Fibroblast of villous mesenchyme (primary cell): Measurements from ENCODE around the gene KCNK6. TPM values are rescaled to one million over a fixed set of nuclear protein-coding genes. Genes with fewer than 3 reads are reported as not detected.

ENCODE experiments used
- DNase-seq: peaks from one replicate; pipeline ENCODE4 v3.0.0-alpha.2; 2010; ENCODE audit warnings: low read depth
- H3K4me3 ChIP-seq: 2 replicates; pipeline ENCODE4 v1.5.1; 2011; ENCODE audit warnings: low read depth, mild to moderate bottlenecking, low read length
- total RNA-seq: library from RNA; depleted of rRNA; stranded (reverse); fragments of >200 nt; gene quantifications from 2 replicates; pipeline ENCODE4 v1.2.3, GENCODE V29; 2012
- TF ChIP-seq, protein P1 (sequence below): IDR thresholded peaks from 2 replicates; pipeline ENCODE4 v1.5.1; 2012; ENCODE audit warnings: low read depth, mild to moderate bottlenecking, low read length; ENCODE audit not compliant: insufficient read depth

The KCNK6 gene
- total RNA-seq, 1 donor, result 8.6 TPM

DNA sequence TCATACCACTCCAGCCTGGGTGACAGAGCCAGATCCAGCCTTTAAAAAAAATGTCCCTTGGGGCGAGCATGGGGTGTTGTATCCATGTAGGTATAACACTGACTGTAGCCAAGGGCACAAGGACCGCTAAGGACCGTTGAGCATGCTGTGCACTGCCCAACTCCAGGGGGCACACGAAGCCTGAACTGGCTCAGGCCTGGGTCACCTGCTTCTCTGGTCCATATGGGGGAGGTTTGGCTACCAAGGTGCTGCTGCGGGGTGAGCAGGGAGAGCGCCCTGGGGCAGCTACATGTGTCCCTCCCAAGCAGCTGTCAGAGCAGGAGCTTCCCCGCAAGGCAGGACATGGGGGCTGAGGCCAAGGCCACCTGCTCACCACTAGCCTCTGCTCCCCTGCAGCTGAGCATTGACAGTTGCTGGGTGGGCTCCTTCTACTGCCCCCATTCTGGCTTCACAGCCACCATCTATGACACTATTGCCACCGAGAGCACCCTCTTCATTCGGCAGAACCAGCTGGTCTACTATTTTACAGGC is 32.3 kb downstream of the KCNK6 start:
- TF ChIP-seq, protein P1, sequence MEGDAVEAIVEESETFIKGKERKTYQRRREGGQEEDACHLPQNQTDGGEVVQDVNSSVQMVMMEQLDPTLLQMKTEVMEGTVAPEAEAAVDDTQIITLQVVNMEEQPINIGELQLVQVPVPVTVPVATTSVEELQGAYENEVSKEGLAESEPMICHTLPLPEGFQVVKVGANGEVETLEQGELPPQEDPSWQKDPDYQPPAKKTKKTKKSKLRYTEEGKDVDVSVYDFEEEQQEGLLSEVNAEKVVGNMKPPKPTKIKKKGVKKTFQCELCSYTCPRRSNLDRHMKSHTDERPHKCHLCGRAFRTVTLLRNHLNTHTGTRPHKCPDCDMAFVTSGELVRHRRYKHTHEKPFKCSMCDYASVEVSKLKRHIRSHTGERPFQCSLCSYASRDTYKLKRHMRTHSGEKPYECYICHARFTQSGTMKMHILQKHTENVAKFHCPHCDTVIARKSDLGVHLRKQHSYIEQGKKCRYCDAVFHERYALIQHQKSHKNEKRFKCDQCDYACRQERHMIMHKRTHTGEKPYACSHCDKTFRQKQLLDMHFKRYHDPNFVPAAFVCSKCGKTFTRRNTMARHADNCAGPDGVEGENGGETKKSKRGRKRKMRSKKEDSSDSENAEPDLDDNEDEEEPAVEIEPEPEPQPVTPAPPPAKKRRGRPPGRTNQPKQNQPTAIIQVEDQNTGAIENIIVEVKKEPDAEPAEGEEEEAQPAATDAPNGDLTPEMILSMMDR, result no peak
- no peak overlapping the region for H3K4me3 ChIP-seq
- no peak for DNase-seq

DNA sequence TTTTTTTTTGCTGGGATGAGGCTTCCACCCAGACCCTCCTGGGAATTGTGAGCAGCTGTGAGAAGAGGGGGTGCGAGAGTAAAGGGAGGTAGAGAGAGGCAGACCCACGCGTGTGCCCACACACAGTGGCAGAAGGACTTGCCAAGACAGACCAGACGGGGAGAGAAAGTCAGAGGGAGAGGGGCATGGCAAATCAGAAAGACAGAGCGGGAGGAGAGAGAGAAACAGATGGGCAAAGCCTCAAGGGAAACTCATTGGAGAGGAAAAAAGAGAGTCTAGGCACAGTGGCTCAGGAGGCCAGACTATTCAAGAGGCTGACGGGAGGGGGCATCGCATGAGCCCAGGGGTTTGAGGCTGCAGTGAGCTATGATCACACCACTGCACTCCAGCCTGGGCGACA is 33.0 kb downstream of the KCNK6 start:
- DNase-seq, result no peak
- TF ChIP-seq, protein P1, result no peak

DNA sequence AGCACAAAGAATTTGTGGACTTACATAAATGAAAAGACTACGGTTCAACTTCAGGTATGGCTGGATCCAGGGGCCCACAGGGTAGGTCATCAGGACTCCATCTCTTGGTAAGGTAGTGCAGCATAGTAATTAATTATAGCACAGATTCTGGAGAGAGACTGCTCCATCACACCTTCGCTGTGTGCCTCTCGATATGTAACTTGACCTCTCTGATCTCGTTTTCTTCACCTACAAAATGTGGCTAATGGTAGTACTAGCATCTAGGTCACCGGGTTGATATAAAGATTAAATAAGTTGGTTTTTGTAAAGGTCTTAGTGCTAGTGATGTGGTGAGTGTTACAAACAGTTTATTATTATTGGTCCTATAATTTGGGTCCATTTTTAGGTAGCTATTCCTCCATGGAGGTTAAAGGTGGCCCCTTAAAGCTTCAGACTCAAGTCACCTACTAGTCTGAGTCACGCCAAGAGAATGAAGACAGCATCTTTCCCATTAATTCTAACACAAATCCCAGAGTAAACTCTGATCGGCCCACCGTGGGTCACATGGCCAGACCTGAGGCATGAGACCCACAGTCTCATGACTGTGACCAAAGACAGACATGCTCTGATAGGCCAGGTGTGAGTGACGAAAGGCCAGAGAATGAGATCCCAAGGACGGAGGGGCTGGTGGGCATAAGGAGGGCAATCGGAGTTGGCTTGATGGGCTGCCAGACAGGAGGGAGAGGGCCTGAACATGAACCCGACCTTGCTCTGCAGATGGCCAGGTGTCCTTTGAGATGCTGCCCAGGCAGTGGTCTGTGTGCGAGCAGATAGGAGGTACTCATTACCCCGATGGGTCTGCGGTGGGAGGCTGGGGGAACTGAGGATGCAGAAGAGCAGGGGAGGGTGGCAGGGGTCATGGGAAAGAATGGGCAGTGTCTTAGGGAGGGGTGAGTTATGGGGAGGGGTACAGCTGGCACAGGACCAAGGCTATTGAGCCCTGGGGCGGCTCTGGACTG is 36.4 kb downstream of the KCNK6 start:
- no peak for DNase-seq
- H3K4me3 ChIP-seq, result no peak overlapping the region
- TF ChIP-seq, protein P1, result no peak

More for the DNA sequence above, 33.0 kb downstream of the KCNK6 start:
- H3K4me3 ChIP-seq, result no peak overlapping the region

DNA sequence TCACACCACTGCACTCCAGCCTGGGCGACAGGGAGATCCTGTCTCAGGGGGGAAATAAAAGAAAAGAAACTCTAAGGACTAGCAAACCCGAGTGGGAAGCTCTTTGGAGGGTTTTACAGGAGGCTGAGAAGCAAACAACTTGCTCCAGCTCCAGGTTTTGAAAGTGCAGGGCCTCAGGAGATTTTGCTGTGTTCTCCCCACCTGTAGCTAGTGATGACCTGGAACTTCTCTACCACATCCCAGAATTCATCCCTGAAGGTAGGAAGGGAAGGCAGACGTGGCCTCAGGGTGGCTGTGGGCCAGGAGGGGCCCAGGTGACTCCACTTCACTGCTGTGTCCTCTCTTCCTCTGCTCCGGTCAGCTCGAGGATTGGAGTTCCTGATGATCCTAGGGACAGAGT is 38.4 kb downstream of the KCNK6 start:
- no peak overlapping the region for H3K4me3 ChIP-seq
- no peak for DNase-seq
- TF ChIP-seq, protein P1, result no peak

DNA sequence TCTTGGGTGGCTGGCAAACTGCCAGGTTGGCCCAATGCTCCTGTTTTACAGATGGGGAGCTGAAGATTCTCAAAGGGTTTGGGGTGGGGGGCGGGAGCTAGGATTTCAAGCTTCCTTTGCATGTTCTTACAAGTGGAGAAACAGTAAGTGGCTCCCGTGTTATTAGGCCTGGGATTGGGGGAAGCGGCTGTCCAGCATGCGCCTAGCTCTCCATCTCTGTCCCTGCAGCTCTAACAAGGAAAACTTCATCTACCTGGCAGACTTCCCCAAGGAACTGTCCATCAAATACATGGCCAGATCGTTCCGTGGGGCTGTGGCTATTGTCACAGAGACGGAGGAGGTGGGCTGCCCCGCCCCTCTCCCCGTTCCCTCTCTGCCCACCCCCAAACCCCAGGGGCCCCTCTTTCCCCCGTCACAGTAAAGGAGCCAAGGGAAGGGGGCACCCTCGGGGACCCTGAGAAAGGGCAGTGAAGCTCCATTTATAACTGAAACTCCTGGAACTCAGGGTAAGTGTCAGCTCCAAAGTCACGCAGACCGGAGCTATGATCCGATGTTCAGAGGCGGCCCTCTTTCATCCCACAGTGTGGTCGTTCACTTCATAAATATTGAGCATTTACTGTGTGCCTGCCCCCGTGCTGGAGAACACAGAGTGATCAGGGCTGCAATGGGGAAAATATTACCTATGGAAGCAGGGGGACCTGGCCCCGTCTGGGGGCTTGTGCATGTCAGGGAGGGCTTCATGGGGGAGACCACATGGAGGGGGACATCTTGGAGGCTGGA is 39.8 kb downstream of the KCNK6 start:
- no peak for DNase-seq
- TF ChIP-seq, protein P1, result no peak

DNA sequence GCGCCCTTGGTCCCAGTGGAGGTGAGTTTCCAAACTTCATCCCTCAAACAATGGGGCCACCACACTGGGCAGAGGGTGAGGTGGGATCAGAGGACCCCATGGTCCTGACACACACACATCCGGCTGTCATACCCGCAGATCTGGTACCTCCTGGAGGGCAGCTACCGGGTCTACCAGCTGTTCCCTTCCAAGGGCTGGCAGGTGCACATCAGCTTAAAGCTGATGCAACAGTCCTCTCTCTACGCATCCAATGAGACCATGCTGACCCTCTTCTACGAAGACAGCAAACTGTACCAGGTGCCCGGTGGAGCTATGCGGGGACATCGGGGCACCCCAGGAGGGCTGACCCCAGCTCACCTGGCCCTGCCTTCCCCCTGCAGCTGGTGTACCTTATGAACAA is 40.7 kb downstream of the KCNK6 start:
- TF ChIP-seq, protein P1, result no peak
- no peak for DNase-seq
- H3K4me3 ChIP-seq, result no peak overlapping the region

More for the DNA sequence above, 39.8 kb downstream of the KCNK6 start:
- no peak overlapping the region for H3K4me3 ChIP-seq
